ENCODE data around the gene DCTN4. TPM values are rescaled to one million over a fixed set of nuclear protein-coding genes. Genes with fewer than 3 reads are reported as not detected.

Gene DCTN4
- polyA plus RNA-seq, 3 donors, result 14.6 to 34.4 (median 16.3) TPM

DNA sequence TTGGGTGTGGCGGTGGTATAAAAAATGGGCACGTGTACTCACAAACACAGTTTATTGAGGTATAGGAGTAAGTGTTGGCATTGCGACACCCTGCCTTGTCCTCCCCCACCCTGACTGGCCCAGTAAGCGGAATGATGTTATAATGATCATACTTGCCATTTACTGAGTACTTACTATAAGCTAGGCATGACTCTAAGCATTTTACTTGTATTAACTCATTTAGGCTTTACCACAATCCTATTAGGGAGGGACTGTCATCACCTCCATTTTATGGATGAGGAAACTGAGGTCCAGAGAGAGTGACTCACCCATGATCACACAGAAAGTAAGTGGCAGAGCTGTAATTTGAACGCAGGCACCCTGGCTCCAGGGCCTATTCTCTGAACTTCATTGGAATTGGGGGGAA lies 22.0 kb upstream of the DCTN4 start:
- TF ChIP-seq, protein P1, sequence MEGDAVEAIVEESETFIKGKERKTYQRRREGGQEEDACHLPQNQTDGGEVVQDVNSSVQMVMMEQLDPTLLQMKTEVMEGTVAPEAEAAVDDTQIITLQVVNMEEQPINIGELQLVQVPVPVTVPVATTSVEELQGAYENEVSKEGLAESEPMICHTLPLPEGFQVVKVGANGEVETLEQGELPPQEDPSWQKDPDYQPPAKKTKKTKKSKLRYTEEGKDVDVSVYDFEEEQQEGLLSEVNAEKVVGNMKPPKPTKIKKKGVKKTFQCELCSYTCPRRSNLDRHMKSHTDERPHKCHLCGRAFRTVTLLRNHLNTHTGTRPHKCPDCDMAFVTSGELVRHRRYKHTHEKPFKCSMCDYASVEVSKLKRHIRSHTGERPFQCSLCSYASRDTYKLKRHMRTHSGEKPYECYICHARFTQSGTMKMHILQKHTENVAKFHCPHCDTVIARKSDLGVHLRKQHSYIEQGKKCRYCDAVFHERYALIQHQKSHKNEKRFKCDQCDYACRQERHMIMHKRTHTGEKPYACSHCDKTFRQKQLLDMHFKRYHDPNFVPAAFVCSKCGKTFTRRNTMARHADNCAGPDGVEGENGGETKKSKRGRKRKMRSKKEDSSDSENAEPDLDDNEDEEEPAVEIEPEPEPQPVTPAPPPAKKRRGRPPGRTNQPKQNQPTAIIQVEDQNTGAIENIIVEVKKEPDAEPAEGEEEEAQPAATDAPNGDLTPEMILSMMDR (IDR thresholded peaks at IDR 0.05), result no peak
- no peaks in the 10 kb centered on the region for H3K9me3 ChIP-seq (replicated peaks in 1 of 2; ENCODE audit: control insufficient read depth in 1 of 2, insufficient read depth in 1 of 2, low read length in 2 of 2)
- H3K4me3 ChIP-seq (replicated peaks in 1 of 3; ENCODE audit: low read depth in 2 of 3, low read length in 3 of 3), result peak overlapping the region in 1 of 3 experiments; percentile 96
- peaks cover 72% of the 10 kb centered on the region for H3K4me1 Mint-ChIP-seq
- H3K36me3 Mint-ChIP-seq, result peaks cover 15 to 17% of the 10 kb centered on the region in 2 donors
- H3K4me2 ChIP-seq (replicated peaks; ENCODE audit: extremely low read depth, low read length, poor library complexity, severe bottlenecking), result peak overlapping the region; percentile 70
- H3K36me3 ChIP-seq (replicated peaks in 1 of 2; ENCODE audit: control insufficient read depth in 1 of 2, insufficient read depth in 2 of 2, low read length in 2 of 2), result no peaks in the 10 kb centered on the region
- DNase-seq, result peak; percentile 52 to 88 (median 74)
- no peaks in the 10 kb centered on the region for H3K27me3 ChIP-seq (ENCODE audit: control insufficient read depth in 2 of 2, insufficient read depth in 2 of 2, low read length in 2 of 2)
- no peak overlapping the region for H2AFZ ChIP-seq (ENCODE audit: insufficient read depth, low read depth, low read length, poor library complexity, severe bottlenecking)
- peaks cover 0 to 3% (median 0%) of the 10 kb centered on the region in 7 donors for H3K9me3 Mint-ChIP-seq
- peak overlapping the region; percentile 47 to 86 for H3K27ac ChIP-seq (ENCODE audit: low read depth in 1 of 2, low read length in 2 of 2)
- WGBS (ENCODE audit: insufficient coverage), result no CpG with 5 or more reads among the region's 5 CpGs
- H3K79me2 ChIP-seq (ENCODE audit: insufficient read depth, low read length), result peaks cover 97% of the 10 kb centered on the region
- peak overlapping the region; percentile 81 to 99 (median 88) for H3K27ac Mint-ChIP-seq
- no peaks in the 10 kb centered on the region for H3K27me3 Mint-ChIP-seq (ENCODE audit: low read depth in 3 of 3)
- peak overlapping the region in 1 of 2 donors; percentile 99 for H3K4me3 Mint-ChIP-seq
- peak overlapping the region; percentile 47 for H3K9ac ChIP-seq (ENCODE audit: insufficient read depth, low read length, poor library complexity, severe bottlenecking)
- intact Hi-C loops (cut with micrococcal nuclease), result loop anchor here in 1 of 2 donors (5.0 kb wide), 3 partner anchors 44 to 304 kb away; partner anchors contain the start of gene RBM22
- peaks cover 30% of the 10 kb centered on the region for H4K20me1 ChIP-seq (ENCODE audit: insufficient read depth, low read length)
- peaks cover 61 to 72% of the 10 kb centered on the region in 2 donors for H3K4me1 ChIP-seq (ENCODE audit: control insufficient read depth in 1 of 2, insufficient read depth in 2 of 2, low read length in 2 of 2)

DNA sequence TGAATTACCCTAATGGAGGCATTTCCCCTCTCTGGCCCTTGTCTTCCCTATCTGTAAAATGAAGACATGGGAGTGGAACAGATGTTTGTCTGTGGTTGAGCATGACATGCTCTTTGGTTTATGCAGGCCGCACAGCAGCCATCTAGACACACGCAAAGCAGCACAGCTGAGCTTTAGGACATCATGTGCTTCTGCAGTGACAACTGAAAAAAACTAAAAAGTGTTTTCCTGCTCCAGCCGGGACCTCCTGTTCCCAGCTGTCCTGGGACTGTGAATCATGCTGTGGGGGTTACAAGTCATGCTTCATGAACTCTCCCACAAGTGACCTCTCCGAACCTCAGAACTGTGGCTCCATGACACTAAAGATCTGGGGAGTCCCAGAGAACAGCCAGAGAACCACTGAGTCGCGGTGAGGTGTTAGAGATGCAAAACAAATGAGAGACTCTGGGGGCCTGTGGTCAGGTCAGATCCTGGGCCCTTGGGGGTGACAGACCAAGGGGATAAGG lies 21.4 kb upstream of the DCTN4 start:
- Histone ChIP-seq H2AFZ (ENCODE audit: insufficient read depth, low read depth, low read length, poor library complexity, severe bottlenecking) (no peak overlapping the region), H3K36me3 (replicated peaks in 1 of 2; ENCODE audit: control insufficient read depth in 1 of 2, insufficient read depth in 2 of 2, low read length in 2 of 2) (no peaks in the 10 kb centered on the region), H3K27ac (ENCODE audit: low read depth in 1 of 2, low read length in 2 of 2) (peak overlapping the region; percentile 47 to 86), H3K27me3 (ENCODE audit: control insufficient read depth in 2 of 2, insufficient read depth in 2 of 2, low read length in 2 of 2) (no peaks in the 10 kb centered on the region), H3K4me2 (replicated peaks; ENCODE audit: extremely low read depth, low read length, poor library complexity, severe bottlenecking) (peak overlapping the region; percentile 70), H3K4me1 (ENCODE audit: control insufficient read depth in 1 of 2, insufficient read depth in 2 of 2, low read length in 2 of 2) (peaks cover 61 to 72% of the 10 kb centered on the region in 2 donors), H3K9me3 (replicated peaks in 1 of 2; ENCODE audit: control insufficient read depth in 1 of 2, insufficient read depth in 1 of 2, low read length in 2 of 2) (no peaks in the 10 kb centered on the region), H3K79me2 (ENCODE audit: insufficient read depth, low read length) (peaks cover 91% of the 10 kb centered on the region), H3K9ac (ENCODE audit: insufficient read depth, low read length, poor library complexity, severe bottlenecking) (peak overlapping the region; percentile 47), H4K20me1 (ENCODE audit: insufficient read depth, low read length) (peaks cover 30% of the 10 kb centered on the region), H3K4me3 (replicated peaks in 1 of 3; ENCODE audit: low read depth in 2 of 3, low read length in 3 of 3) (peak overlapping the region; percentile 78 to 96 (median 78))
- Mint-ChIP-seq H3K27ac (peak overlapping the region; percentile 81 to 99 (median 88)), H3K4me1 (peaks cover 71% of the 10 kb centered on the region), H3K4me3 (peak overlapping the region; percentile 99), H3K36me3 (peaks cover 12 to 13% of the 10 kb centered on the region in 2 donors), H3K9me3 (peaks cover 0 to 2% (median 0%) of the 10 kb centered on the region in 7 donors), H3K27me3 (ENCODE audit: low read depth in 3 of 3) (no peaks in the 10 kb centered on the region)
- intact Hi-C loops (cut with micrococcal nuclease), result loop anchor here in 1 of 2 donors (5.0 kb wide), 3 partner anchors 43 to 303 kb away; partner anchors contain the start of gene RBM22
- peak; percentile 60 to 92 (median 65) for DNase-seq
- TF ChIP-seq, protein P1 (IDR thresholded peaks at IDR 0.05), result no peak
- 45% methylated on average over 4 of the region's 6 CpGs for WGBS (ENCODE audit: insufficient coverage)

Data from CD14-positive monocyte (primary cell).